Measurements from ENCODE around the gene CIB2. TPM values are rescaled to one million over a fixed set of nuclear protein-coding genes. Genes with fewer than 3 reads are reported as not detected.

CIB2 gene
- total and polyA plus RNA-seq, 2 experiments from 2014 or later, result 59.5 to 64.4 TPM

GRCh38 chr15:78064544-78064943 is 66.7 kb downstream of the CIB2 start (continued):
- TF ChIP-seq CTCF (conservative IDR thresholded peaks at IDR 0.05; ENCODE audit: low read depth in 2 of 2) (no peak), CREB1 (CRISPR knock-in tag; IDR thresholded peaks at IDR 0.05; ENCODE audit: low read depth) (no peak), ZNF331 (CRISPR knock-in tag; IDR thresholded peaks at IDR 0.05; ENCODE audit: low read depth) (no peak), ETS1 (IDR thresholded peaks at IDR 0.05) (no peak), EZH2phosphoT487 (IDR thresholded peaks at IDR 0.05; ENCODE audit: unreplicated experiment) (no peak), STAT1 (IDR thresholded peaks at IDR 0.05; ENCODE audit: unreplicated experiment) (no peak), JUNB (IDR thresholded peaks at IDR 0.05; ENCODE audit: unreplicated experiment) (no peak), REST (IDR thresholded peaks at IDR 0.05; ENCODE audit: unreplicated experiment) (no peak)

- H3K4me3 Mint-ChIP-seq, result no peak overlapping the region
- H3F3A ChIP-seq (replicated peaks; ENCODE audit: low read depth), result no peaks in the 10 kb centered on the region; the same call in 1 of the 2 replicates
- H3K27ac Mint-ChIP-seq, result no peak overlapping the region
- no peaks in the 10 kb centered on the region for H3K9me2 ChIP-seq (ENCODE audit: insufficient read depth)
- no peak overlapping the region for H3K4me2 ChIP-seq
- no peak for ATAC-seq
- no peak overlapping the region for H3K27ac ChIP-seq (ENCODE audit: low read depth)
- H3K4me1 Mint-ChIP-seq, result peaks cover 43% of the 10 kb centered on the region
- H3K36me3 ChIP-seq (ENCODE audit: insufficient read depth), result no peaks in the 10 kb centered on the region
- peaks cover 11% of the 10 kb centered on the region for H4K20me1 ChIP-seq (replicated peaks; ENCODE audit: insufficient read depth)
- H3K27me3 Mint-ChIP-seq (ENCODE audit: insufficient read depth, low read depth, poor library complexity), result peaks cover 2% of the 10 kb centered on the region
- H3K36me3 Mint-ChIP-seq (ENCODE audit: low read depth), result no peaks in the 10 kb centered on the region
- peaks cover 77% of the 10 kb centered on the region for H3K79me2 ChIP-seq (replicated peaks; ENCODE audit: insufficient read depth)
- H3K27me3 ChIP-seq (ENCODE audit: insufficient read depth), result no peaks in the 10 kb centered on the region
- H2AFZ ChIP-seq, result no peak overlapping the region
- H3K4me1 ChIP-seq (ENCODE audit: insufficient read depth), result peaks cover 49% of the 10 kb centered on the region
- H3K4me3 ChIP-seq, result no peak overlapping the region
- DNase-seq (ENCODE audit: low spot score), result no peak
- TF ChIP-seq ZNF331 (CRISPR knock-in tag; IDR thresholded peaks at IDR 0.05; ENCODE audit: low read depth) (no peak), EZH2phosphoT487 (IDR thresholded peaks at IDR 0.05; ENCODE audit: unreplicated experiment) (no peak), ZNF462 (CRISPR knock-in tag; IDR thresholded peaks at IDR 0.05) (no peak), ZNF114 (CRISPR knock-in tag; IDR thresholded peaks at IDR 0.05) (no peak), CREB1 (CRISPR knock-in tag; IDR thresholded peaks at IDR 0.05; ENCODE audit: low read depth) (no peak), POLR2AphosphoS5 (IDR thresholded peaks at IDR 0.05; ENCODE audit: low read depth) (no peak)
- no peaks in the 10 kb centered on the region for H3K9me3 Mint-ChIP-seq
Observed at GRCh38 chr15:78063970-78064385, 67.3 kb downstream of the CIB2 start.

All from GM23338 (cell line).